OCI-LY7 (cell line): ENCODE results near the gene PCNX2. TPM values are rescaled to one million over a fixed set of nuclear protein-coding genes. Genes with fewer than 3 reads are reported as not detected.

Source experiments
- BruUV-seq: library from RNA; stranded (reverse); fragments of 400-500 nt; replicated peaks from 2 replicates; lab custom pipeline; 2021; lab: Mats Ljungman, UMichigan
- CTCF ChIA-PET: fragments of 300-600 bp; sonication (Branson Sonifier 250); formaldehyde crosslinking; loops from one replicate; lab custom pipeline; 2022; ENCODE audit warnings: antibody characterized with exemption; ENCODE audit not compliant: unreplicated experiment; lab: Charles Lee
- POLR2A ChIA-PET: fragments of 300-600 bp; sonication (Branson Sonifier 250); formaldehyde crosslinking; loops from one replicate; lab custom pipeline; 2022; ENCODE audit warnings: antibody characterized with exemption; lab: Charles Lee
- DNase-seq: peaks from one replicate; pipeline ENCODE4 v3.0.0-alpha.2; 2015; ENCODE audit warnings: low spot score
- H2AFZ ChIP-seq: fragments of 200-600 bp; sonication (generic), shearing (Covaris generic); 2 replicates; pipeline ENCODE4 v1.6.1; 2014; ENCODE audit warnings: mild to moderate bottlenecking, antibody characterized with exemption, low read length, moderate library complexity
- H3K27ac ChIP-seq: fragments of 200-600 bp; sonication (generic); 2 replicates; pipeline ENCODE4 v1.5.1; 2014; ENCODE audit warnings: mixed run types, low read depth, mild to moderate bottlenecking, moderate library complexity, low read length, inconsistent platforms; ENCODE audit not compliant: poor library complexity, severe bottlenecking
- H3K36me3 ChIP-seq: fragments of 200-600 bp; sonication (generic); 2 replicates; pipeline ENCODE4 v1.6.1; 2014; ENCODE audit warnings: mild to moderate bottlenecking, antibody characterized with exemption, low read length, moderate library complexity, mixed read lengths; ENCODE audit not compliant: insufficient read depth
- H3K4me1 ChIP-seq: fragments of 200-600 bp; sonication (generic); 2 replicates; pipeline ENCODE4 v1.5.1; 2014; ENCODE audit warnings: mild to moderate bottlenecking, low read length; ENCODE audit not compliant: insufficient read depth, poor library complexity, severe bottlenecking
- H3K4me2 ChIP-seq: fragments of 200-600 bp; sonication (generic); 2 replicates; pipeline ENCODE4 v1.6.1; 2014; ENCODE audit warnings: mild to moderate bottlenecking, low read length
- H3K4me3 ChIP-seq: fragments of 200-600 bp; sonication (generic); 2 replicates; pipeline ENCODE4 v1.5.1; 2014; ENCODE audit warnings: mild to moderate bottlenecking, low read depth, low read length; ENCODE audit not compliant: poor library complexity, severe bottlenecking
- H3K79me2 ChIP-seq: fragments of 200-600 bp; sonication (generic); 2 replicates; pipeline ENCODE4 v1.6.1; 2016; ENCODE audit warnings: low read depth, mild to moderate bottlenecking, low read length, moderate library complexity, mixed read lengths; ENCODE audit not compliant: insufficient read depth
- H3K9me2 ChIP-seq: fragments of 200-600 bp; sonication (generic); 2 replicates; pipeline ENCODE4 v1.6.1; 2016; ENCODE audit warnings: mild to moderate bottlenecking, low read length, mixed read lengths; ENCODE audit not compliant: insufficient read depth
- H3K9me3 ChIP-seq: fragments of 200-600 bp; sonication (generic); 2 replicates; pipeline ENCODE4 v1.6.1; 2014; ENCODE audit warnings: mild to moderate bottlenecking, mixed run types, low read length, mixed read lengths
- H4K20me1 ChIP-seq: fragments of 200-600 bp; sonication (generic); 2 replicates; pipeline ENCODE4 v1.6.1; 2014; ENCODE audit warnings: mild to moderate bottlenecking, antibody characterized with exemption, low read length, moderate library complexity, mixed read lengths; ENCODE audit not compliant: insufficient read depth
- CTCF ChIP-seq: fragments of 200-600 bp; sonication (generic); conservative IDR thresholded peaks from 2 replicates; pipeline ENCODE4 v1.5.1; 2014; ENCODE audit warnings: mild to moderate bottlenecking, antibody characterized with exemption, low read length, moderate library complexity, mixed read lengths
- EZH2phosphoT487 ChIP-seq: fragments of 200-600 bp; sonication (generic); IDR thresholded peaks from 2 replicates; pipeline ENCODE4 v1.6.1; 2018; ENCODE audit warnings: low read depth, borderline replicate concordance, mild to moderate bottlenecking, mixed run types, antibody characterized with exemption, low read length, moderate library complexity, mixed read lengths
- intact Hi-C: fragments of 100-400 bp; cut with micrococcal nuclease; formaldehyde crosslinking; loops from one replicate; pipeline ENCODE4 v1.10.0; 2022; ENCODE audit not compliant: unreplicated experiment
- total RNA-seq, 2 experiments: library from RNA; depleted of rRNA in 1 of 2; stranded (reverse); fragments of >200 nt in 1 of 2; shearing (Covaris generic) in 1 of 2; gene quantifications; 2 replicates each; pipeline ENCODE4 v1.2.3, GENCODE V29; 2014 to 2022

PCNX2 gene
- total RNA-seq, 2 experiments from 2014 or later: 17.1 to 26.9 TPM

GRCh38 chr1:233252441-233252840 lies 43.1 kb downstream of the PCNX2 start:
- Histone ChIP-seq H3K4me2 (no peak overlapping the region), H3K4me3 (no peak overlapping the region), H3K27ac (no peak overlapping the region), H4K20me1 (no peaks in the 10 kb centered on the region), H3K36me3 (peaks cover 46% of the 10 kb centered on the region), H3K9me3 (no peaks in the 10 kb centered on the region), H3K9me2 (no peaks in the 10 kb centered on the region), H3K79me2 (no peaks in the 10 kb centered on the region), H3K4me1 (no peaks in the 10 kb centered on the region), H2AFZ (no peak overlapping the region)
- ChIA-PET CTCF (no interaction called here), POLR2A (interaction anchor here (0.5 kb wide), 1 partner anchor 1001 kb away, joined by 3 read pairs; no protein-coding TSS in a partner anchor)
- no peak for DNase-seq
- no peak for TF ChIP-seq EZH2phosphoT487
- no peak for TF ChIP-seq CTCF
- intact Hi-C loops: no loop called here
- no TSS peak for BruUV-seq

- TF ChIP-seq EZH2phosphoT487 (no peak), CTCF (no peak)
- CTCF ChIA-PET: no interaction called here
- H3K36me3 ChIP-seq: peaks cover 38% of the 10 kb centered on the region
- H3K9me3 ChIP-seq: no peaks in the 10 kb centered on the region
- no peak overlapping the region for H3K27ac ChIP-seq
- H3K4me2 ChIP-seq: no peak overlapping the region
- no peaks in the 10 kb centered on the region for H3K4me1 ChIP-seq
- H3K9me2 ChIP-seq: no peaks in the 10 kb centered on the region
- no TSS peak for BruUV-seq
- H2AFZ ChIP-seq: no peak overlapping the region
- no peaks in the 10 kb centered on the region for H4K20me1 ChIP-seq
- POLR2A ChIA-PET: no interaction called here
- no peaks in the 10 kb centered on the region for H3K79me2 ChIP-seq
- no peak for DNase-seq
- no peak overlapping the region for H3K4me3 ChIP-seq
- intact Hi-C loops: no loop called here
These were observed 44.3 kb downstream of the PCNX2 start for GRCh38 chr1:233251201-233251720.

- Histone ChIP-seq H3K9me3 (no peaks in the 10 kb centered on the region), H3K27ac (no peak overlapping the region), H3K9me2 (no peaks in the 10 kb centered on the region), H3K4me1 (no peaks in the 10 kb centered on the region), H3K4me2 (no peak overlapping the region), H3K4me3 (no peak overlapping the region), H3K79me2 (no peaks in the 10 kb centered on the region), H4K20me1 (no peaks in the 10 kb centered on the region), H2AFZ (no peak overlapping the region), H3K36me3 (peaks cover 38% of the 10 kb centered on the region)
- no TSS peak for BruUV-seq
- ChIA-PET POLR2A (no interaction called here), CTCF (no interaction called here)
- intact Hi-C loops: no loop called here
- TF ChIP-seq CTCF (no peak), EZH2phosphoT487 (no peak)
- no peak for DNase-seq
These were observed 47.5 kb downstream of the PCNX2 start for GRCh38 chr1:233248014-233248413.
